Fibroblast of skin of right quadriceps (primary cell): ENCODE data around the gene SUN2.

Experiments
- DNase-seq: peaks from one replicate; pipeline ENCODE4 v3.0.0-alpha.2; 2013

The SUN2 gene

DNA sequence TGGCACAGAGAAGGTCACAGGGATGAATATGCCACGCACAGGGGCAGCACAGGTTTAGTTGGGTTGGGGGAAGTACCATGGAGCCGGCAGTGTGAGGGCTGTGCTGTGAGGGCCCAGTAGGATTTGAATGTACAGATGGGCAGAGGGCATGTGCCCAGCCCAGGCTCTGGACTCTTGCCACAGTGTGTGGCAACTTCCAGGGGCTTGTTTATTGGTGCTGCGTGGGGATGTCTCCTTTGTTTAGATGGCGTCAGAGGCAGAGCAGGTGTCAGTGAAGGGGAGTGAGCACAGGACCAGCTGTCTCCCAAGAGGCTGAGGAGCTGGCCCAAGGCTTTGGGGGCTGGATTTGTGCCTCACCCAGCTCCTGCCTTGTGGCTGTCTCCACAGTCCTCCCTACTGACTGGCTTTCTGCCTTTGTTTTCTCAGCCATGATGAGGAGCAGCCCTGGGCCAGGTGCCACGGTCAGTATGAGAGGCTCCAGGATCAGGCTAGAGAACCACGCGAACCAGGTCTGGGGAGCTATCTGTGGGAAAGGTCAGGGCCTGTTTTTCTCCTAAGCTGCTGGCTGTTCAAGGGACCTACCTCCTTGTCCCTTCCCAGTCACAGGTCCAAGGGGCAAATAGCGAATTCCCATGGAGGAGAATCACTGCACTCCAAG, 21.9 kb downstream of the SUN2 start:
- DNase-seq = no peak

DNA sequence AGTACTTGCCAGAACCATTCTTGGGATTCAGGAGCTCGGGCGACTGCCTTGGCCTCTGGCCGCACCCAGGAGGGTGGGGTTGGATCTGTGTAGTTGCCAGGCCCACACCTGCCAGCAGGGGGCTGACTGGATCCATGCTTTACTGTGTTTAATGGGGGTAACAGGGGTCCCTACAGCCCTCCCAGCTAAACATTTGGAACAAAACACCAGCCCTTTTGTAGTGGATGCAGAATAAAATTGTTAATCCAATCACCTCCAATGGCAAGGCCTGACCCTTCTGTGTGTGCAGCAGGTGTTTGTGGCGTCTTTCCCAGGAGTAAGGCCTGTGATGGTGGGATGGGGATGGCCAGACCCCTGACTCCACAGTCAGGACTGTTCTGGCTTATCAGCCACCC, 22.5 kb downstream of the SUN2 start:
- peak; percentile 15 for DNase-seq

DNA sequence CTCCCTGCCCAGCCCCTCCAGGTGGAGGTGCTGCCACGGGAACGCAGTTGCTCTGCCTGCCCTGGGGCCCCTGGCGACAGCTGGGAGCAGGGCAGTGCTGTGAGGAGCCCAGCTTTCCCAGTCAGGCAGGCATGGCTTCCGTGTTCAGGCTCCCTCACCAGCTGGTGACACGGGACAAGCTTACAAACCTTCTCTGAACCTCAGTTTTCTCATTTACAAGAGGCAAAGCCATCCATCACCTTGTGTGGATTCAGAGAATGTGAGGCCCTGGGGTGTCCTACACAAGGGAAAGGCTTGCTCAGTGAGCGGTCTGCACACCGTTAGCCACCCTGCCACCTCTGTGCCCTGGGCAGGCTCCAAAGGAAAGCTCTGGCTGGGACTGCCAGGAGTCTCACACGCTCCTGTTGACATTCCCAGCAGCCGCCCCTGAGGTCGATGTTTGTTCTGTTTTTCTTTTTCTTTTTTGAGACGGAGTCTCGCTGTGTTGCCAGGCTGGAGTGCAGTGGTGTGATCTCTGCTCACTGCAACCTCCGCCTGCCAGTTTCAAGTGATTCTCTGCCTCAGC, 23.5 kb downstream of the SUN2 start:
- no peak for DNase-seq

DNA sequence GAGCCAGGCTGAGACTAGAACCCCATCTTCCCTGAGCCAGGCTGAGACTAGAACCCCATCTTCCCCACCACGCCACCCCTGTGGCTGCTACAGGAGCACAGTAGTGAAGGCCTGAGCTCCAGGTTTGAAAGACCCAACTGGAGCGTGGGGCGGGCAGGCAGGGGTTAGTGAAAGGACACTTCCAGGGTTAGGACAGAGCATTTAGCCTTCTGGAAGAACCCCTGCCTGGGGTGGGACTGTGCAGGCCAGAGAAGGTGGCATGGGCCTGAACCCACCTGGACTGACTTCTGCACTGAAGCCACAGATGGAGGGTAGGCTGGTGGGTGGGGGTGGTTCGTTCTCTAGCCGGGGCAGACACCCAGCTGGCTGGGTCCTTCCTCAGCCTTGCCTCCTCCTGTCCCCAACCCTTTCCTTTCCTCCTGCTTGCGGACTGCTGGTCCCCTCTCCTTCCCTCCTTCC, 24.1 kb downstream of the SUN2 start:
- DNase-seq = no peak

DNA sequence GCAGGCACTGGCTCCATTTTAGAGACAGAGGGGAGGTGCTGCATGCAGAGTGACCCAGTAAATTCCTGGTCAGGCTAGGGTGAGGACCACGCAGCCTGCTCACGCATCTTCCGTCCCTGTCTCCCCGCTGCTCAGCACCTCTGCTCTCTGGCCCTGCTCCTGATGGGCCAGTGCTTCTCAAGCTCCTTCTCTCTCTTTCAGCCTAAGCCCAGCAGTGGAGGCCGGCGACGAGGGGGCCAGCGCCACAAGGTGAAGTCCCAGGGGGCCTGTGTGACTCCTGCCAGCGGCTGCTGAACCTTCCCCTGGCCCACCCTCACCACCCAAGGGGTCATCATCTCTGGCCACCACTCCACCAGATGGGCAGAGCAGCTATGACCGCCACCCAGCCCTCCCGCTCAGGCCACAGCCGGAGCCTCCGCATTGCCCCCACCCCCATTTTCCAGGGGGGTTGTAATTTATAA, 25.4 kb downstream of the SUN2 start:
- no peak for DNase-seq

DNA sequence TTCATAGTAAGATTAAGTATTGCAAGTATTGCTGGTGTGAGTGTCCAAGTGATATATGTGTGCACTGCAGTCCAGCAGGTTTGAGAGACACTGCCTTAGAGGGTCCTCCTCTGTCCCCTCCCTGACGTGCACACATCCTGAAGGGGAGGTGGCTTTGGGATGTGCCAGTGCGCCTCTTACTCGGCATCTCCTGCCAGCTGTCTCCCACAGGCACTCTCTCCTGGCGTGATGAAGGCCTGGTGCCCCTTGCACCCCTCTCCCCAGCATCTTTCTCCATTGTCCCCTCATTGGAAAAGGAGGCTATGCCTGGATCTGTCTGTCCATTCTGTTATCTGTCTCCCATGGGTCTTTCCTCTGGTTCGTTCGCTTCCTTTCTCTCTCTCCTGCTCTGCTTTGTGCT, 25.9 kb downstream of the SUN2 start:
- no peak for DNase-seq

DNA sequence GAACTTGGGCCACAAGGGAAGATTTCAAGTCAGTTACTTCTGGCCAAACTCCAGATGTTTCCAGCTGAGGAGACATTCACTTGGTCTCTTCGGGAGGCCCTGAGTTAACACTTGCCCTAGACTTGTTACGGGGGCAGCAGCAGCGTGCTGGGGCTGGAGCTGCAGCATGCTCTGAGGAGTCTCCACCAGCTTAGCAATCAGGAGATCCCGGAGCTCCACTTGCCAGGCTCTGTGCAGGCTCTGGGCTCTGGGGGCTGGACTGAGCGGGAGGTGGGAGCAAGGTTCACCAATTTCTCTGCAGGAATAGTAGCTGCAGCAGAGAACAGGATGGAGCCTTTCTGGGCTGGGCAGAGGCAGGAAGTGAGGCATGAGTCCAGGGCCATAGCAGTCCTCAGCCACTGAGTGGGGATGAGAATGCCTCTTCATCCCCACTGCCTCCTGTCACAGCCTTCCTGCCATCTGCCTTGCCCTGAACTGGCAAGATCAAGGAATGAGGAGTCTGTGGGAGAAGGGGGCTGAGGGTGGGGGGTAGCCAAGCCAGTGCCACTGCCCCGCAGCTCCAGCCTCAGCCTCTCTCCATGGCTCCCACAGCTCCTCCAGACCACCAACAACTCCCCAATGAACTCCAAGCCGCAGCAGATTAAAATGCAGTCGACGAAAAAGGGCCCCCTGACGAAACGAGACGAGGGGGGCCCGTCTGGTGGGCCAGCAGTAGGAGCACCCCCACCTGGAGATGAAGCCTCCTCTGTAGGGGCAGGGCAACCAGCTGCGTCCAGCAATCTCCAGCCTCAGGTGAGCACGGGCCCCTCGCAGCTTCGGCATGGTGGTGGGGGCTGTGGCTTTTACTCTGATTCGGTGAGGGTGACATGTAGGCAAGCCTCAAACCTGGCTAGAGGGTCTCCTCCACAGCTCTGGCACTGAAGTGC, 26.7 kb downstream of the SUN2 start:
- no peak for DNase-seq

DNA sequence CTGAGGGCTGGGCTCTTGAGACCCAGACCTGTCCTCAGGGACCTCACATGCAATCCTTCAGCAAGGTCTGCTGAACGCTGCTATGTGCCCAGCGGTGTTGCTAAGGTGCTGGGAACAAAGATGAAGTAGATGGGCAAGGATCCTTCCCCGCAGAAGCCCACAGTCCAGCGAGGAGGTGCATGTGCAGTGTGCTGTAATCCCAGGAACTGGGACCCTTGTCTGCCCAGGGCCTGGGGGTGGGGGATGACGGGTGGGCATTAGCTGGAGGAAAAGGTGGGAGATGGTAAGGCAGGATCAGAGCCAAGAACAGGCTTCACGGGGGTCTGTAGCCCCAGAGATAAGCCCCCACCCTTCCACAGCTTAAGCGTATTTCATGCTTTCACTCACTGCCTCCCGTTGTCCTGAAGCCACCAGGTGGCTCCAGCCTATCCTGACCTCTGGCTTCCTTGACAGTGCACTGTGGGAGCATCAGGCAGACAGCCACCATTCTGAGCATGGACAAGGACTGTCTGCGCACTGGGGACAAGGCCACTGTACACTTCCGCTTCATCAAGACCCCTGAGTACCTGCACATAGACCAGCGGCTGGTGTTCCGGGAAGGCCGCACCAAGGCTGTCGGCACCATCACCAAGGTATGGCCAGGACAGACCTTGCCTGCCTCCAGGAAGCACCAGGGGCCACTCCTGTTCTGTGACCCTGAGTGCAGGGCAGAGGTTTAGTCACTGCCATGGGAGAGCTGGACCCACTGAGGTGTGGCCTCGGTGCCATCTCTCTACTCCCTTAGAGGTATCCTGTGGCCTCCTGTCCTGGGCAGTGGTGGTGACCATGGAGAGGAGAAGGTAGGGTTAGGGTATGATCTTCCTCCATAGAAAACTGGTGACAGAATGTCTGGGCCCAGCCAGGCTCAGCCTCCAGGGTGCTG, 28.0 kb downstream of the SUN2 start:
- DNase-seq = no peak

DNA sequence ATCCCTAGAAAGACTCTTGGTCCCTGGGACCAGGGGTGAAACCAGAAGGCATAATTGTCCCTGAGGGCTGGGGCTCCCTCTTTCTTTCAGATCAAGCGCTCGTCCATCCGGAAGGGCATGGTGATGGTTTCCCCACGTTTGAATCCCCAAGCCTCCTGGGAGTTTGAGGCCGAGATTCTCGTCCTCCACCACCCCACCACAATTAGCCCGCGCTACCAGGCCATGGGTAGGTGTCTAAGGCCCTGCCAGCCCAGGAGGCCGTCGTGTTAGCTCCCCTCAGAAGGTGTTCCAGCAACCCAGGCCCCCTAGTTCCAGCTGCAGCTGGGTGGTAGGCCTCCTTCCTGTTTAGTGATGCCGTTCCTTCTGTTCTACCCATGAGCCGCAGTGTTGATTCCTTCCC, 28.7 kb downstream of the SUN2 start:
- no peak for DNase-seq

DNA sequence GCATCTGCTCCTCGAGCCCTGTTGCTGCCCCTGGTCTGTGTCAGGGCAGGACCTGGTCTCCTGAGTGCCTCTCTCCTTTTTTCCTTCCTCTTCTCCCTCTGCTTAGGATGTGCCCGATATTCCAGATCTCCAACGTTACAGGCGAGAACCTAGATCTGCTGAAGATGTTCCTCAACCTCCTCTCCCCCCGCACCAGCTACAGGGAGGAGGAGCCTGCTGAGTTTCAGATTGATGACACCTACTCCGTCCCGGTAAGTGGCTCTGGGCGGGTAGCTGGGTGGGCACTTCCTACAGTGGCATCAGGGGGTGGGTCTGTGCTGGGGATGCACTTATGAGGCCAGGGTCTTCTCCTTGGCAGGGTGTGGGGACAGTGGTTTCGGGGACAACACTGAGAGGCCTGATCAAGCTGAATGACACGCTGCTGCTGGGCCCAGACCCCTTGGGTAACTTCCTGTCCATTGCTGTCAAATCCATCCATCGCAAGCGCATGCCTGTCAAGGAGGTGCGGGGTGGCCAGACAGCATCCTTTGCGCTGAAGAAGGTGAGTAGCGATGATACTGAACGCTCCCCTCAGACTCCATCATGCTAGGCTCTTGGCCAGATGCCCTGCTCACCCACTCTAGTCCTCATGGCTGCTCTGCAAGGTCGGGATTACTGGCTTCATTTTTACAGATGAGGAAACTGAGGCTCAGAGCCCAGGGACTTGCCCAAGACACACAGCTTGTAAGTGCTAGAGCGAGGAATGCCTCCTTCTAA, 29.7 kb downstream of the SUN2 start:
- no peak for DNase-seq

DNA sequence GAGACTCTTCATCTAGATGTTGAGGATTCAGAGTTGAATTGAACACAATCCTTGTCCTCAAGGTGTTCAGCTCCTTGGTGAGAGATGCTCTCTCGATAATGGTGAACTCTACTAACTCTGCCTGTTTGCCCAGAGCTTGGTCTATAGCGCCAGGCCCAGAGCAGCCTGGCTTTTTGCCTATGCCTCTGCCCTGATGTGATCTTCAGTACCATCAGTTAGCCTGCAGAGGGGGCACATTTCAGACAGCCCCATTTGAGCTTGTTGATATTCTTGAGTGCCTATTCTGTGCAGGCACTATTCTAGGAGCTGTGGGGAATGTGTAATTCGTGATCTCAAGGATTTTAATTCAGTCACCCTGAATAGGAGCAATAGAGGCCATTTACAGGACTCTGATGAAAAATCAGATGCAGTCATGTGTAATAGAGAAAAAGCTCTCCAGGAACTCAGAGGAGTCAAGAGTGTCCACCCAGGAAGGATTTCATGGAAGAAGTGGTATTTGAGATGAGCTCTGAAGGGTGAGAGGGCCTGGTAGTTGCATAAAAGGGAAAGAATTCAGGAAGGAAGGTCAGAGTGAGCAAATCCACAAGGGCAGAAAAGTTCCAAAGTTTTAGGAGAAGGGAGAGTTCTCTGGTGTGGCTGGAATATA, 30.7 kb downstream of the SUN2 start:
- no peak for DNase-seq

DNA sequence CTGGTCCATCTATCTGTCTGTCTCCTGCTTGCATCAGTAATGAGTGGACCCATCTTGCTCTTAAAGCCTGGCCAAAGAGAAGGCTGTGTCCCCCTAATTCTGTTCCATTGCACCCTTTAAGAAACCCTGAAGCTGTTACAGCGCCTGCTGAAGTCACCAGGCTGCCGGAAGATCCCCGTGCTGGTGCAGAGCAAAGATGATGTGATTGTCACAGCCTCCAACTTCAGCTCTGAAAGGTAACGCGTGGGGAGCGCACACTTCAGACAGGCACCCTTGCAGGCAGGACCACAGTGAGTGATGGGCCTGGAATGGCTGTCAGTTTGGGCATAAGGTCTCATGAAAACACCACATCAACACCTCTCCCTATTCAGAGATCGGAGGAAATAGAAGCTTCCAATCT, 31.6 kb downstream of the SUN2 start:
- no peak for DNase-seq

DNA sequence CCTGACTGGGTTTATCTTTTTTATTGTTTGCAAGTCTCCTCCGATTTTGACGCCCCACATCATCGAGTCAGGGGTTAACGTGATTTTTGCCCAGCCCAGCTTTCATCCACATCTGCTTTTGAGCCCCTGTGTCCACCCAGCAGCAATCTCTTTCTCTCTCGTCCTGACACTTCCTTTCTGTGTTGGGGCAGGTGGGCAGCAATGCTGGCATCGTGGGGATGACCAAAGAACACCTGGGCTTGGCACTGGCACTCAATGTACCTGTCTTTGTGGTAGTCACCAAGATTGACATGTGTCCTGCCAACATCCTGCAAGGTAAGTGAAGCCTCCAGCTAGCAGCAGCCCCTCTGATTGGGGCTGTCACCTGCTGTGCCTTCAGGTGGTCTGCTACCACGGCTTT, 34.2 kb downstream of the SUN2 start:
- no peak for DNase-seq

DNA sequence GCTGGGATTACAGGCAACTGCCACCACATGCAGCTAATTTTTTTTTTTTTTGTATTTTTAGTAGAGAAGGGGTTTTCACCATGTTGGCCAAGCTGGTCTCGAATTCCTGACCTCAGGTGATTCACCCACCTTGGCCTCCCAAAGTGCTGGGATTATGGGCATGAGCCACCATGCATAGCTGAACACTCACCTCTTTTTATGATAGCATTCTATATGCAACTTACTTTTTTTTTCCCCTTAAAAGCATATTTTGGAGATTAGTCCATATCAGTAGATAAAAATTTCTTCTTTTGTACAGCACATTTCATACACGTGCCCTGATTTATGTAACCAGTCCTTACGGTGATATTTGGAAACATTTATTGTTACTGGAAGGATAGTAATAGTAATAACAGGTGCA, 35.4 kb downstream of the SUN2 start:
- no peak for DNase-seq

DNA sequence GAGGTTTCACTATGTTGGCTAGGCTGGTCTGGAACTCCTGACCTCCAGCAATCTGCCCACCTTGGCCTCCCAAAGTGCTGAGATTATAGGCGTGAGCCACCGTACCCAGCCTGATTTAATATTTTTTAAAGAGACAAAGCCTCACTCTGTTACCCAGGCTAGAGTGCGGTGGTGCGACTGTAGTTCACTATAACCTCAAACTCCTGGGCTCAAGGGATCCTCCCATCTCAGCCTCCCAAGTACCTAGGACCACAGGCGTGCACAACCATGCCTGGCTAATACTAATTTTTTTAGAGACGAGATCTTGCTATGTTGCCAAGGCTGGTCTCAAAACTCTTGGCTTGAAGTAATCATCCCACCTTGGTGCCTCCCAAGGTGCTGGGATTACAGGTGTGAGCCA, 36.6 kb downstream of the SUN2 start:
- no peak for DNase-seq

DNA sequence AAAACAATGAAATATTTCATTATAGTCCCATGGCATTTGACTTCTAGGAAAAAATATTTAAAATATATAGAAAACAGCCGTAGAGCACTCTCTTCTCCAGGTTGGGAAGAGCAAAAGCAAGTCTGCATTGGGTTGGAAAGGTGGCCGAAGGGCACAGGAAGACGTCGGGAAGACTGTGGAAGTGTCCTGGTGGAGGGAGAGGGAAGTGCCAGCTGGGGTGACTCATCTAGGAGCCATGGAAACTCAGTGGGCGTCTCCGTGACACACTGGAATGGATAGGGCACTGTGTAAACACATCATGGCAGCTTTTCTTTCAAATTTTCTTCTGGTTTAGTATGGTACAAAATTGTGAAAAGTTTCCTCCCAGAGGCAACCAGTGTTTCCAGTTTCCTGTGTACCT, 37.4 kb downstream of the SUN2 start:
- DNase-seq = peak; percentile 61

DNA sequence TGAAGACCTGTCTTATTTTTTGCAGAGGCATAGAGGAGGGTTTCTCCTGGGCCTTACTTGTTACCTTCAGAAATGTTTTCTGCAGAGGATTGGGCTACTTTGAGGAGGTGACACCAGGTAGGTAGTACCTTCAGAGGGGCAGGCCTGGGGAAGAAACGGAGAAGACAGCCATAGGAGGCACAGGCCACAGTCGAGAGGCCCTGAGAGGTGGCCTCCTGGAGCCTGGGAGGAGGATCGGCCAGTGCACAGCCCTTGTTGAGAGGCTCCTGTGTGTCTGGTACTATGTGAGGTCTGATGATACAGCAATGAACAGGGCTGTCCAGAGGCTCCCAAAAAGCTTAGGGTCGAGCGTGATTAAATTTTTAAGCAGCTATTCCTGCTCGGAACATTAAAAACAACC, 38.6 kb downstream of the SUN2 start:
- DNase-seq = no peak

DNA sequence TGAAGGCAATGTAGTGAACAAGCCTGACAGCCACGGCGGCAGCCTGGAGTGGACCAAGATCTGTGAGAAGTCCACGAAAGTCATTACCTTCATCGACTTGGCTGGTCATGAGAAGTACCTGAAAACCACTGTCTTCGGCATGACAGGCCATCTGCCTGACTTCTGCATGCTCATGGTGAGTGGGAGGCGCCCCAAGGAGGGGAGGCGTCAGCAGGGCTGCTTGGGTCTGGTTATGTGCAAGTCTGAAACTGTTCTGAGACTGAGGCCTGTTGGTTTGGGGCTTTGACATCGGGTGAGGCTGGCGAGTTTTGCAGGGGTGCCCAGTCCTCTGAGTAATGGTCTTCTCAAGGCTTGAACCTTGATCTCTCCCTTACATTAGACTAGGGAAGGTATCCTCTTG, 39.0 kb downstream of the SUN2 start:
- DNase-seq = no peak

DNA sequence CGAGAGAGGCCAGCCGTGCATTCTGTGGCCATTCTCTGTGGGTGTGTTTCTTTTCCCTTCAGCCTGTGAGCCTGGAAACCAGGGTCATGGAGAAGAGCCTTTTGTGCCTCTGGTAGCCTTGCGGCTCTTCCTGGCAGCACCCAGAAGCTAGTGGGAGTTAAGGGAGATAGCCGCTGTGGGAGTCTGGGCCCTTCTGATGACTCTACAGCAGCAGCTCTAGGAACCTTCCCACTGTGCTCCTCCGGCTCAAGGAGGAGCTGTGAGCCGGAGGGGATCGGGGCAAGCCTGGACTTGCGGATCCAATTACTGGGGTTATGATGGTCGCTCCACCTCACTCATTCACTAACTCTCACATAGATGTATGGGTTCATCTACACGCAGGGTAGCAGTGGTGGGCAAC, 39.5 kb downstream of the SUN2 start:
- DNase-seq = no peak

DNA sequence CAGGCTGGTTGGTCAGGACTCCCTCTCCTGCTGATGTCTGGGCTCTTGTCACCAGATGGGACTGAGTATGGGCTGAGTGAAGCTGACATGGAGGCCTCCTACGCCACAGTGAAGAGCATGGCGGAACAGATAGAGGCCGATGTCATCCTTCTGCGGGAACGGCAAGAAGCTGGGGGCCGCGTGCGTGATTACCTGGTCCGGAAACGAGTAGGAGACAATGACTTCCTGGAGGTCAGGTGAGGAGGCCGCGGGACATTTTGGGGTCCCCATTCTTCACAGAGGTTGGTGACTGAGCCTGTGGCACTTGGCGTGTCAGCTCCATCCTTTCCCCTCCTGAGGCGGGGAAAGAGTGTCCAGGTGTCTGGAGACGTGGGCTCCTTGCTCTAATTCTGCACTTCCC, 39.9 kb downstream of the SUN2 start:
- DNase-seq = no peak

DNA sequence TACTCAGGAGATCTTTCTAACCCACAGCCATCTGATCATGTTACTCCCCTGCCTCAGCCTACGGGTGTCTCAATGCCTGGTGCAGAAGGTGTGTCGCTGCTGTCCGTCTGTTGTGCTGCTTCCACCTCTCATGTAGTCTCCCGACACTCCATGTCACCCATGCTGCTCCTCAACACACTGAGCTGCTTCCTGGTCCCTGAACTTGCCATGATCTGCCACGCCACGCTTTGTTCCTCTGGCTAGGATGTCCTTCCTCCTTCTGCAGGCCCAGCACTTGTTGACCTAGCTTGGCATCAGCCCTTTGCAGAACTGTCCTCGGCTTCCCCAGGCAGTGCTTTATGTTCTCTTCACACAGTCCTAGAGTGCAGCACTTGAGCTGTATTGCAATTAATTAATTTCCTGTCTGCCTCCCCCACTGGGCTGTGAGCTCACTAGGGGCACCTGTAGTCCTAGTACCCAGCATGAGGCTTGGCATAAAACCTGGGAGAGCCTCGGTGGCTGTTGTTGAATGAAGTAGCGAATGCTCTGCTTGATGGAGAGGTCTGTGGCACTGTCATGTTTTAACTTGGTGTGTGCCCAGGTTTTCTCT, 40.5 kb downstream of the SUN2 start:
- DNase-seq = no peak
